Stimulated activated CD4-positive, alpha-beta T cell treated with anti-CD3 and anti-CD28 coated beads, Interleukin-2, amount 100 ng/mL, for 4 hours (primary cell): ENCODE data around the gene CCDC47.
A peak's percentile ranks its signal among the peaks of the same experiment; 100 is the strongest.
"Not testable (repeated sequence)": the region's sequence is repeated elsewhere in the genome, so short reads cannot be mapped to it uniquely, and the experiment has no call there.

Experiments used
- DNase-seq: peaks from one replicate; pipeline ENCODE4 v3.0.0-alpha.2; 2020; ENCODE audit warnings: low read depth

CCDC47 gene

DNA sequence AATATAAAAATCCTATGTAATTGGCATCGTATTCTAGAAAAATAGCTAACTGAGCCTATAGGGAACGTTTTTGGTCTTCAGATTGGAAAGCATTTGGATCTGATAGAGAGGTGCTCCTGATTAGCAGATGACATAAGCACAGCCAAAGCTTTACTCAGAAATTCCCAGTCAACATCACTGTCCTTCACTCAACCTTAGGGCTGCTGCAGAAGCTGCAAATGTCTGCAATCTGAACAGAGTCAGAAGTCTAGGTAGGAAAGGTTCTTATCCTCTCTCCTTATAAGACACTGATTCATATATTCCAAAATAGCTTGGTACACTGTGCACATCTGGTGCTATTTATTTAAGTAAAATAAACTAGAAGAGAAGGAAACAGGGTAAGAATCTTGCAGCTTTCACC is 51.0 kb downstream of the CCDC47 start:
- DNase-seq, result no peak

DNA sequence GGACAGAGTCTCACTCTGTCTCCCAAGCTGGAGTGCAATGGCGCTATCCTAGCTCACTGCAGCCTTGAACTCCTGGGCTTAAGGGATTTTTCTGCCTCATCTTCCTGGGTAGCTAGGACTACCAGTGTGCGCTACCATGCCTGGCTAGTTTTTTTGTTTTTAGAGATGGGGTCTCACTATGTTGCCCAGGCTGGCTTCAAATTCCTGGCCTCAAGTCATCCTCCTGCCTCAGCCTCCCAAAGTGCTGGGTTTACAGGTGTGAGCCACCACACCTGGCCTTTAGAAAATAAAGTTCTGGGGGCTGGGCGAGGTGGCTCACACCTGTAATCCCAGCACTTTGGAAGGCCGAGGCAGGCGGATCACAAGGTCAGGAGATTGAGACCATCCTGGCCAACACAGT is 53.2 kb downstream of the CCDC47 start:
- not testable (repeated sequence) for DNase-seq

DNA sequence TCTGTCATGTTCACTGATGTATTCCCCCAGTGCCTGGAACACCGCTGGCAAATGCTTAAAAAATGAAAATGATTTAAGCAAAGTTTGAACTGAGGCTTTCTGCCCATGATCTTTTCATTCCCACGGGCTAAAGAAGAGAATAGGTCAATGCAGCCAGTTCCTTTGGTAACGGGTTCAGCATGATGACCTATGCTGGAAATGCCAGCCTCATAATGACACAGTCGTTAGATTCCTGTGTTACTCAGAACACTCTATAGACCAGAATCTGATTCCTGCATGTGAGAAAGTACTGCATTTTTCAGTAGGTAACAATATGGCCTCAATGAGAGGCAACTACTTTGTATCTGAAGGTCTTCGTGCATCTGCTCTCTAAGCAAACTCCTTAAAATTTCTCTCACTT is 54.4 kb downstream of the CCDC47 start:
- DNase-seq, result no peak

DNA sequence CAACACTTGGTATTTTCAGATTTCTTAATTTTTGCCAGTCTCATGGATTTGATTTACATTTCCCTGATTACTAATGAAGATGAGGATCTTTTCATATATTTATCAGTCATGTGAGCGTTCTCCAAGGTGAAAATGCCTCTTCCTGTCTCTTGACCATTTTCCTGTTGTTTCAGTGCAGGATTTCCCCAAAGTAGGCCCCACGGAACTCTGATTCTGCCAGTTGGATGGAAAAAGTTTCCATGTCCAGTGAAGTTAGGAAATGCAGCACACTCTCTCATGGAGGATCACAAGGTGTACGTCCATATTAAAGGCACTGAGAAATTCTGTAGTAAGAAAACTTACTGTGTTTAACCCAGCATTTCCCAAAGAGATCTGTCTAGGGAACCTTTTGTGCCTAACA is 57.0 kb downstream of the CCDC47 start:
- no peak for DNase-seq

DNA sequence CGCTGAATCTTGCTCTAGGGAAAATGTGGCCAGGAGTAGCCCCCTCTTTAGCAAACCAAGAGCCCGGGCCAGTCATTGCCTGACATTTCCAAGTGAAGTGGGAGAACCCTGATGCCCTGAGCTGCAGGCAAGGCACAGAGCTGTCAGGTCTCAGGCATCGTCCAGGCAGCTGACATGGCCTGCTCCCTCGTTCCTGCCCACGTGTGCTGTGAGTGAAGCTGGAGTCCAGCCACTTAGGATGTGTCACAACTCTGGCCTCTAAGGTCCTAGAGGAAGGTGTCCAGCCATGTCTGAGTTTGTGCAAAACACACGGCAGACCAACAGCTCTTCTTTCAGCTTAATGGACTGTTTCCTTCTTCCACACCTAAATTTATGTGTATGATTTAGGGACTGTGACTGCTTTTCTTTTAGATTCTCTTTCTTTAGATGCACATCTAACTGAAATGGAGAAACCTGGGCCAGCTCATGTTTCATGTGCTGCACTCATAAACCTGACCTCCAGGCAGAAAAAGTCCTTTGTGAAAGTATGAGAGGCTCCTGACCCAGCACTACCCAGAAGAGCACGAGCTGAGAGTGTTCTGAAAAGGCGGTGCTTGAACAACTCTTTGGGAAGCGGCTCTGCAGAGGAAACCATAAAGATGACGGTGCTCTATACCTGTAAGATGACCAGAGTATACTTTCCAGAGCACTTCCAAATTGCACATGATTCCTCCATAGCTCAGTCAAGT is 58.7 kb downstream of the CCDC47 start:
- no peak for DNase-seq

DNA sequence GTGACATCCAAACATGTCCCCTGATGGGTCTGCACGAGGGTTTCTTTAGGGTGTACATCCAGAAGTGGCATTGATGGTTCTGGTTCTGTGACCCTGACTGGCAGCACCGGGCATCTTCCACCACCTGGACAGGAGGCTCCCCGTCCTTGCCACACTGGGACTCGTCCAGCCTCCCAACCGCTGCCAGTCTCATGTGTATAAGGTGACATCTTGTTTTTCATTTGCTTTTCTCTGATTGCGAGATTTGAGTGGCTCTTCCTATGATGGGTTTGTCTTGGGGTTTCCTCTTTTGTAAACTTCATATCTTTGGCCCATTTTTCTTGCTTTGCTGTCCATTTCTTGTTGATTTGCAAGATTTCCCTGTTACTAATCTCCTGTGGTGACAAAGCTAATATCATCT is 64.3 kb downstream of the CCDC47 start:
- no peak for DNase-seq

DNA sequence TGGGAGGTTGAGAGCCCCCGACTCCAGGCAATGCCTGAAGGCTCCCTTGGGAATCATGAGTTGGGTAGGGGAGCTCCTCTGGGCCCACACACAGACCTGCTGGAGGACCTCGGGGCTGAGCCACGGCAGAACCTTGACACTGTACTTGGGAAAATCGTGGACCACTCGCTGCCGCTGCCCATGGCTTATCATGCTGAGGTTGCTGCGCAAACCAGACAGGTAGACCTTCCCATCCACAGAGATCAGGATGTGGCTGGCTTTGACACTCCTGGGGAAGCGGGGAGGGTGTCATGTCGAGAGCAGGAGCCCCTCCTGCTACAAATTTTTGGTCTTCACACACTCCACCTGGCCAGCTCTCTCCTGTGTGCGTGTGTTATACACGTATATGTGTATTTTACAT is 66.2 kb downstream of the CCDC47 start:
- DNase-seq, result no peak

DNA sequence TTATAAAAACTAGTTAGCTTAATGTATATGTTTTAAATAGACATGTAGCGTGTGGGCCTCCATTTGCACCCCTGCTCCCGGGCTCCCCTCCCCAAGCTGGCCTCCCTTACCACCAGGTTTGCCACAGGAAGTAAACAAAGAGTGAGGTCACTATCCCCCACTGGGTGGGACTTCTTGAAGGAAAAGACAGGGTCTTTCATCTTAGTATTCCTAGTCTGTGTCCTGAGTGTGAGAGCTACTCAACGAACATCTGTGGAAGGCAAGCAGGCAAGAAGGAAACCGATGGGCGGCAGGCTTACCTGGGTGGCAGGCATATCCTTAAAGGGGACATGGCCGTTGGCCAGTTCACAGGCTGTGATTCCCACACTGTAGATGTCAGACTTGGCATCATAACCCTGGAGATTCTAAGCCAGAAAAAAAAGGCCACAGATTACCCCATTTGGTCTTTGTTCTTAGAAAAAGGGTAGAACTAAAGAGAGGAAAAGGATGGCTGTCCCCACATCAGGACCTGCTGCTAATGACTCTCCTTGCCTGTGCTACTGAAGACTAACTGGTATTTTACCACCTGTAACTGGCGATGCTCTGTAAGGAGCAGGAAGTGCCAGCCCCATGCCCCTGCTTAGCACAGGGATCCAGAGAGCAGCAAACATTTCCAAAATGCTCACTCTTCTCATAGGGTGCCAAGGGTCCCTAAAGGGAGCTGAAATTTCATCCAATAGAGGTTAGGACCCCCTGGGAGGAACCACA is 66.9 kb downstream of the CCDC47 start:
- DNase-seq, result no peak

DNA sequence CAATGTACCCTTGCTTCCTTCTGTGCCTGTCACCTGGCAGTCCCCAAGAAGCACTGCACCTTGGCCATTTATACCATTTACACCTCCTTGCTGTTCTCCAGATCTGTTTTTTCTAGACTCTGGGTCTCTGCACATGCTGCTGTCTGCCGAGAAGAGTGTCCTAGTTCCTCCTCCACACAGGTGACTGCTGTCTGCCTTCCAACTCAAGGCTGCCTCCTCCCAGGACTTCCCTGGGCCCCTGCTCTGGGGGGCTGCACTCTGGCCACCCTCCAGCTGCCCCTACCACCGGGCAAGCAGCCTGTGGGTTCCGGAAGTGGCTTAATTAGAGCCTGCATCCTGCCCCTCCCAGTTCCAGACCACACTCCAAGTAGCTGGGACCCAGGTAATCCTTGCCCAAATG is 67.7 kb downstream of the CCDC47 start:
- DNase-seq, result no peak

DNA sequence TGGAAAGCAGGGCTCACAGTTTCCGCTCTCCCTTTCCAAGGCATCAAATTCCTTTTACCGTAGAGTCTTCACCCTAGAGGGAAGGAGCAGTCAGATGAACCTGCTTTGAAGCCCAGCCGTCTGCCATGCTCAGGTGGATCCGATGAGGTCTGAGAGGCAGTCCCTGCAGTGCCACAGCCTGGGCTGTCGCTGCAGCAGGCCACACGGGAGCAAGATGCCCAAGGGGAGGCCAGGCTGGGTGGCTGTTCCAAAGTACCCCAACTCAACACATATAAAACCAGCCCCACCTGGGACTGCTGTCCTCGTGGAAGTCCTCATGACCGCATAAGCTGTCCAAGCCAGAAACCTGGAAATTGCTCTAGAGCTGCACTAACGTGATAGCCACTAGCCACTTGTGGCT is 68.6 kb downstream of the CCDC47 start:
- no peak for DNase-seq

DNA sequence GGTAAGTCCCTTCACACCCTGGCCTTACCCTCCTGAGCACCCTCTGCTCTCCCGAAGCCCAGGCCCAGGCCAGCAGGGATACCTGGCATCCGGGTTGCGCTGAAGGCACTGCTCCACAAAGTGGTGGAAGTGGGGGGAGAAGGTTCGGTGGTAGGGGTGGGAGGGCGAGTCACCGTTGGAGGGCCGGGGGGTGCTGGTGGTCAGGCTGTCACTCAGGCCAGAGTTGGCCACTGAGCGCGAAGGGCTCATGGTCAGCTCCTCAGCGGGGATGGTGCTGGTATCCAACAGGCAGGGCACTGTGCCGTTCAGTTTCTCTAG is 69.2 kb downstream of the CCDC47 start:
- DNase-seq, result no peak

DNA sequence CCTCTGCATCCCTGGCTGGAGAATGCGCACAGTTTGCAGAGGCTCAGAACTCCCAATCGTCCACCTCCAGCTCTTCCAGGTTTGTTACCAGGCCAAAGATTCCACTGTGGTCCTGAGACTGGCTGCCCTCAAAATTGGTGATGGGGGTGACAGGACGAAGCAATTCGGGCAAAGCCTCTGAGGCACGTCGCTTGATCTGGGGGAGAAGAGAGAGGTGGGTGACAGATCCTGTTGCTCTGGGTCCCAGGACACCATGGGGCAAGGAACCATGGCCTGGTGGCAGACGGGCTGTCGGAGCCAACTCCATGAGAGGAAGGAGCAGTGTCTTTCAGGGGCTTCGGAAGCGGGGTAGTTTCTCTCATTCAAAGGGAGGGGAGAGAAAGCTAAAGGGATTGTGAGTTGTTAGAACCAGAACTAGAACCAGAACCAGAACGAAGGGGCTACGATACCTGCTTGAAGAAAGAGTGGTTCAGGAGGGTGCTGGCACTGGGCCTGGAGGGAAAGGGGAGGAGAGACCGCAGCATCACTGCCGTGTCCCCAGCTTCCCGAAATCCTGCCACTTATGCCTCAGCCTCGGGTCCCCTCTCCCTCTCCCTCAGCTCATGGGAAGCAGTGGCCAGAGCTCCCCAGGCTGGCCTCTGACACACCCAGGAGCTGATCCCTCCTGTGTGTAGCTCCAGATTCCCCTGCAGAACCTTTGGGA is 69.7 kb downstream of the CCDC47 start:
- no peak for DNase-seq

DNA sequence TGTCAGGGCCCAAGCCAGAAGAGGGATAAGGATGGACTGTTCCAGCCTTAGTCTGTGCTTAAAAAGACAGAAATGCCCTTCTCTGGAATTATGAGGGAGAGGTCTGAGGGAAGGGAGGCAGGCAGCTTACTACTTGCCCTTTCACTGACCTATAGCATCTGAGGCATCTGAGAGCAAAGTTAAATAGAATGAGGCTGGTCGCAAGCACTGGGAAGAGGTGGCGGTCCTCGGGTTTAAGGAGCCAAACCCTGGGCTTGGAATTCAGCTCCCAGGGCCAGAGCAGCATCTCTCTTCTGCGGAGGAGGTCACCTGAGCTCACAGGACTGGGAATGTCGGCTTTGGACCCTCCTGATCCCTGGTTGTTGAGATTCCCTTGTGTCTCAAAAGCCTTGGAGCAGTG is 70.4 kb downstream of the CCDC47 start:
- DNase-seq, result no peak

DNA sequence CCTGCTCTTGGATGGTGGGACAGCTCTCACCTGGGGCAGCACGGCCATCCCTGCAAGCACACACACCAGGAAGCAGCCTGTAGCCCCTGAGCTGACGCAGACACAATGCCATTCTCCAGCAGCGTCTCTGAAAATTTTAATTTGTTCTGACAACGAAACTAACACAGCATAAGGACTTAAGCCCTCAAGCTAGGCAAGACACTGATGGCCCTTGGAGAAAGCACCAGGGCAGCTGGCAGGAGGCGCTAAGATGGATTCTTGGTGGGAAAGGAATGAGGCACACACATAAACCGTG is 70.7 kb downstream of the CCDC47 start:
- no peak for DNase-seq

DNA sequence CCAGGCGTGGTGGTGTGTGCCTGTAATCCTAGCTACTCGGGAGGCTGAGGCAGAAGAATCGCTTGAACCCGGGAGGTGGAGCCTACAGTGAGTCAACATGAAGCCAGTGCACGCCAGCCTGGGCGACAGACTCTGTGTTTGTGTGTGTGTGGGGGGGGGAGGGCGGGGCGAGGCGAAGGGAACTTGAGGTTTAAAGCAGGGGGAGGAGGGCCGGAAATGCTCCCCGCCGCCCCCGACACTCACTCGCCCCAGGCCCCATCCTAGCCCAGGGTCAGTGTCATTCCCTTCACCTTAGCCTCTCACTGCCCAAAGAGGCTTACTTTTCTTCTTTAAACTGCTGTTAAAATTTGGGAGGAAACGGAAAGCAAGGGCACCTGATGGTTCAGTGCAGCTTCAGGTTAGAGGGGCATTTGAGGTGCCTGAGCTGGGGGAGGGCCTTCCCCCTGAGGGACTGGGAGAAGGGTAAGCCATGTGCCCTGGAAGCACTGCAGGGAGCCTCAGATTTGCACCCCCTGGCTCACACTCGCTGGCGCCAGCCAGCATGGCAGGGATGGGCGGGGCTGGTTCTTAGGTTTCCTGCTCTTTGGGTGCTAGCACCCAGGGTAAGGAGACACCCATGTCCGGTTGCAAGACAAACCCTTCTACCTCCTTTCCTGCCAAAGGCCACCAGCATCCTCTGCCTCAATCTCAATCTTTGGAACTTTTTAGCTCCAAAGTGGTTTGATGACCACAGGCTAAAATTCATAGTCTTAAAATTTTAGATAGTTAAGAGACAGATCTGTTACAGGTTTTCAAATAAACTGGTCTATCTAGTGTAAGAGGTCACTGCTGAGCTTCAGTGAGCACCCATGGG is 71.3 kb downstream of the CCDC47 start:
- DNase-seq, result peak; percentile 70

DNA sequence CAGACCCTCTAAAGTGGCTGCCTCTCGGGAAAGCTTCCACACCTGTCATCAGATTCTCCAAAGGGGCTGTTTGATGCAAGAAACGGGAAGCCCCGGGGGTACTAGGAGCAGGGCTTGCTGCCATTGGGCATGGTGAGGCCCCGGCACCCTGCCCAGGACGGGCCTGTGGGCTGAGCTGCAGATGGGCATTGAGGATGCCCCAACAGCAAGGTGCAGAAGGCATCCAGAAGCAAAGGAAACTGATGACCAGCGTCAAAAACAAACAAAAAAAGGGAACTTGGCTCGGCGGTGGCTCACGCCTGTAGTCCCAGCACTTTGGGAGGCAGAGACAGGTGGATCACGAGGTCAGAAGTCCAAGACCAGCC is 72.0 kb downstream of the CCDC47 start:
- DNase-seq, result no peak

DNA sequence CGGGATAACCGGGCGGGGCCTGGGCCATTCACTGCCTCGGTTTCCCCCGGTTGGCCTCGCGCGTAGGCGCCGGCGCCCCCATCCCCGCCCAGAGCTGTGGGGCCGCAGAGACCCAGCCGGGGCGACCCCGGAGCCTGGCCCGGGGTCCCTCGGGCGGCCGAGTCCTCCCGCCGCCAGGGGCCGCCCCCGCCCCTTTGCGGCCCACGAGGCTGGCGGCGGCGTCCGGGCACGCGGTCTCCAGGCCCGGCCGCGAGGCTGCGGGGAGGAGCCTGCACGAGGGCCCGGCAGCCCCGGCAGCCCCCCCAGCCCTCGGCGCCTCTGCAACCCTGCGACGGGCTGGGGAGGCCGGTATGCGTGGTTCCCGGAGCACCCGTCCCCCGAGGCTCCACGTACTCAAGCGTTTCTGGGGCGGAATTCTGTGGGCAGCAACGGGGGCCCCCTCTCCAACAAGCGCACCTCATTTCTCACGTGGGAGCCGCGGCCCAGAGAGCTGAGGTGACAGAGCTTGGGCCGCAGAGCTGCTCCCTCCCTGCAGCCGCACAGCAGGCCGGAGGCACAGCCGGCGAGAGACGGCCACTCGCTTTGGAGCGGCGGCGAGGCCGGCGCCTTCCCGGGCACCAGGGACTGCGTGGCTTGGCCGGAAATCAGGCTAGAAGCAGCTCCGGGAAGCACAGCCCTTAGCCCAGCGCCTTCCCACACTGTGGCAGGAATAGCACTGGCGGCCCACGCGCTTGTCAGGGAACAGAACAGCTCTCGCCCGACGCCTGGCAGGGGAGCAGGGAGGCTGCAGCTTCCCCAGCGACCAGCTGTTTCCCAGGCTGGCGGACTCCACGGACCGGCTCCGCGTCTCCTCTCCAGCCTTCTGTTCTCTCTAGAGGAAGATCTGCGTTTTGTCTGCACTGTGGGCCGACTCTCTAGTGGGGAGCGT is 72.6 kb downstream of the CCDC47 start:
- DNase-seq, result no peak

DNA sequence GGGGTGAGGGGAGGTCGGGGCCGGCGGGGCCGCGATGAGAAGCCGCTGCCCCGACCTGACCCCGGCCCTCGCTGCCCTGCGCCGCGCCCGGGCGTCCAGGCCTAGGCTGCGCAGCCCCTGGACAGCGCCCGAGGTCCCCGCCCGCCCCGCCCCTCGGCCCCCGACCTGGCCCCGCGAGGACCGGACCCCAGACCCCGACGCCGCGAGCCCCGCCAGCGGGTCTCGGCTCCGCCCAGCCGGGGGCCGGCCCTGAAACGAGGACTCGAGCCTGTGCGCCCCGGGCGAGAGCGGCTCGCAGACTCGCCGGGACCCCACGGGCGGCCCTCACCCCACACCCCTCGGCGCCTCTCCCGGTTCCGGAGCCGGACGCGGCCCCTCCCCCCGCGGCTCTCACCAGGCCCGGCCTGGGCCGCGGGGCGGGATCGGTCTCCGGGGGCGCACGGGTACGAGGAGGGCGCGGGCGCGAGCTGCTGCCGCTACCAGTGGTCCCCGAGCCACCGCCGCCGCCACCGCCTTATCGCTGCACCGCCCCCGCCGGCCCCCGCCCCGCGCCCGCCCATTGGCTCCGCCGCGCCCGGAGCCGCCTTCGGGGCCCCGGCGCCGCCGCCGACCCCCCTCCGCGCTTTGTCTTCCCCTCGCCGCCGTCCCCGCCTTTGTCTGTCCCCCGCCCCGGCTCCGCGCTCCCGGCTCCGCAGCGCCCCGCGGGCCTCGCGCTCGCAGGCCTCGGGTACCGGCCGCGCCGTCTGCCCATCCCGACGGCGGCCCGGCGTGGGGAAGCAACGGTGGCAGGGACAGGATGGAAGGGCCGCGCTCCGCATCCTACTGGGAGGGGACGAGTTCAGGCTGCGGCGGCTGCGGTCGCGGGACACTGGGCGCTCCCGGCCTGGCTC is 73.5 kb downstream of the CCDC47 start, which contains the start of gene LIMD2:
Gene LIMD2 (minus strand): TSS at position 488 of the 890 bp plus-strand sequence. CDS start 827 bp downstream, outside the sequence.
- DNase-seq, result peak; percentile 81

DNA sequence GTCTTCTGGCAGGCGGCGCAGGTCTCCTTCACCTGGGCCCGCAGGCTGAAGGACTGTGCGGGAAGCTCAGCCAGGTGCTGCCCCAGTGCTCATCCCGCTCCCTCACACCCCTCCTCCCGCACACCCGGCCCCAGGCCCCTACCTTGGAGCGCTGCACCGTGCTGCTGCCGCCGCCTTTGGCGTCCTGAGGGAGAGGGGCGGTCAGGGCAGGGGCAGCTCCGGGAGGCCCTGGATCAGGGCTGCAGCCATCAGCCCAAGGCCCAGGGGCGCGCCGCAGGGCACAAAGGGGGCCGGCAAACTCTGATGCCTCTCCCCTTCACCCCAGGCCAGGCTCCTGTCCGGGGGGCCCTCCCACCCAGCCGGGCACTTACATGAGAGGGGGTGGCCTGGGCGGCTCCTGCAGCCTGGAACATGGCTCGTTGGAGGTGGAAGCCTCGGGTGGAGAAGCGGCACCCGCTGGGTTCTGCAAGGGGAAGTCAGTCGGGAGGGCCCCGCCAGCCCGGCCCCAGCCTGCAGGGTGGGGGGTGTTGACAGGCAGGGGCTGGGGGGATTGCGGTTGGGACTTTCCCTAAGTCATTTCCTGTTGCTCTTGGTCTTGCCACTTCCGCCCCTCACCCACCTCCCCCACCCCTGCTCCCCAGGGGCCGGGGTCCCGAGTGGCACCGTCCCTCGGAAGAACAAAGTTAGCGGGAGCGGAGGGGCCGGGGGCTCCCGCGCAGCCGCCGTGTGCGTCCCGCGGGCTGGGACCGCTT is 74.3 kb downstream of the CCDC47 start:
- DNase-seq, result peak; percentile 74
